Panc1 (cell line): Measurements from ENCODE around the gene STK39. TPM values are rescaled to one million over a fixed set of nuclear protein-coding genes. Genes with fewer than 3 reads are reported as not detected.

Source experiments
- ATAC-seq: fragments of 200-7000 bp; cut with Tn5 transposase; 2 replicates; pipeline ENCODE4 v1.9.1; 2020; ENCODE audit warnings: mild to moderate bottlenecking, moderate library complexity
- BruUV-seq: library from RNA; stranded (reverse); fragments of 400-500 nt; replicated peaks from 2 replicates; lab custom pipeline; 2021; lab: Mats Ljungman, UMichigan
- CTCF ChIA-PET: fragments of 300-600 bp; sonication (Branson Sonifier 250); formaldehyde crosslinking; loops from one replicate; lab custom pipeline; 2022; ENCODE audit warnings: antibody characterized with exemption; lab: Charles Lee
- POLR2A ChIA-PET: fragments of 300-600 bp; sonication (Branson Sonifier 250); formaldehyde crosslinking; loops from one replicate; lab custom pipeline; 2022; ENCODE audit warnings: antibody characterized with exemption; lab: Charles Lee
- DNase-seq: peaks from one replicate; pipeline ENCODE4 v3.0.0-alpha.2; 2010; ENCODE audit warnings: low read depth, low spot score
- H3K27ac ChIP-seq: 2 replicates; pipeline ENCODE4 v1.5.1; 2011; ENCODE audit warnings: mild to moderate bottlenecking, low read length, inconsistent platforms
- H3K27me3 ChIP-seq: fragments of 200-500 bp; sonication (Bioruptor generic); 2 replicates; pipeline ENCODE4 v1.6.0; 2014; ENCODE audit warnings: low read length, inconsistent platforms; ENCODE audit not compliant: control insufficient read depth, insufficient read depth
- H3K36me3 ChIP-seq: fragments of 200-500 bp; sonication (Bioruptor generic); 2 replicates; pipeline ENCODE4 v1.5.1; 2014; ENCODE audit warnings: inconsistent platforms, mild to moderate bottlenecking, low read length, moderate library complexity; ENCODE audit not compliant: control insufficient read depth, insufficient read depth
- H3K4me1 ChIP-seq: 2 replicates; pipeline ENCODE4 v1.5.1; 2011; ENCODE audit warnings: inconsistent platforms, mild to moderate bottlenecking, low read length, moderate library complexity; ENCODE audit not compliant: control insufficient read depth, insufficient read depth
- H3K4me3 ChIP-seq, 2 experiments: 2 replicates each; pipeline ENCODE4 v1.5.1; 2011 to 2012; ENCODE audit warnings: low read depth in 2 of 2, low read length in 2 of 2, mild to moderate bottlenecking in 2 of 2, inconsistent platforms in 1 of 2, moderate library complexity in 1 of 2
- H3K9me3 ChIP-seq: fragments of 200-500 bp; sonication (Bioruptor generic); 2 replicates; pipeline ENCODE4 v1.5.1; 2014; ENCODE audit warnings: low read depth, mild to moderate bottlenecking, inconsistent platforms, low read length, moderate library complexity; ENCODE audit not compliant: control insufficient read depth, insufficient read depth
- CTCF ChIP-seq: fragments of 450-650 bp; IDR thresholded peaks from 2 replicates; pipeline ENCODE4 v1.5.1; 2017; ENCODE audit warnings: mild to moderate bottlenecking
- POLR2AphosphoS5 ChIP-seq: IDR thresholded peaks from 2 replicates; pipeline ENCODE4 v1.6.1; 2012; ENCODE audit warnings: mild to moderate bottlenecking, low read depth, low read length, moderate library complexity
- REST ChIP-seq, 2 experiments: IDR thresholded peaks; 2 replicates each; pipeline ENCODE4 v1.6.1; 2011 to 2012; ENCODE audit warnings: low read depth in 2 of 2, control low read depth in 1 of 2, low read length in 1 of 2, mild to moderate bottlenecking in 1 of 2, moderate library complexity in 1 of 2; ENCODE audit not compliant: insufficient read depth in 1 of 2
- SIN3A ChIP-seq: IDR thresholded peaks from 2 replicates; pipeline ENCODE4 v1.6.1; 2012; ENCODE audit warnings: low read depth, mild to moderate bottlenecking, low read length, moderate library complexity, borderline replicate concordance; ENCODE audit not compliant: insufficient read depth
- TCF7L2 ChIP-seq: IDR thresholded peaks from 2 replicates; pipeline ENCODE4 v1.6.1; 2011; ENCODE audit warnings: mild to moderate bottlenecking, low read depth, low read length, inconsistent platforms
- in situ Hi-C: cut with HindIII; loops from 2 replicates; pipeline ENCODE4 v1.10.0; 2016; ENCODE audit warnings: low sequenced_read_pairs, low pct_unique_long_range_greater_than_20kb
- intact Hi-C: fragments of 100-400 bp; cut with micrococcal nuclease; formaldehyde crosslinking; loops from one replicate; pipeline ENCODE4 v1.10.0; 2022; ENCODE audit not compliant: unreplicated experiment
- total RNA-seq: library from RNA; stranded (reverse); gene quantifications from one replicate; pipeline ENCODE4 v1.2.1, GENCODE V29; 2021; ENCODE audit not compliant: unreplicated experiment

The STK39 gene
- total RNA-seq, 1 experiment from 2014 or later, result 14.0 TPM

- Histone ChIP-seq H3K4me1 (no peaks in the 10 kb centered on the region), H3K27ac (no peak overlapping the region), H3K36me3 (no peaks in the 10 kb centered on the region), H3K9me3 (no peaks in the 10 kb centered on the region), H3K27me3 (peaks cover 2% of the 10 kb centered on the region), H3K4me3 (no peak overlapping the region)
- intact Hi-C loops (no loop called here), in situ Hi-C loops (no loop called here)
- DNase-seq, result no peak
- TF ChIP-seq TCF7L2 (no peak), CTCF (no peak), POLR2AphosphoS5 (no peak), REST (IDR thresholded peaks at IDR 0.05; ENCODE audit: insufficient read depth in 1 of 2, low read depth in 2 of 2, low read length in 1 of 2) (no peak), SIN3A (no peak)
- ChIA-PET CTCF (no interaction called here), POLR2A (no interaction called here)
- no TSS peak for BruUV-seq
- no peak for ATAC-seq
Measured at GRCh38 chr2:167908786-167909185, 338.6 kb downstream of the STK39 start.

DNA sequence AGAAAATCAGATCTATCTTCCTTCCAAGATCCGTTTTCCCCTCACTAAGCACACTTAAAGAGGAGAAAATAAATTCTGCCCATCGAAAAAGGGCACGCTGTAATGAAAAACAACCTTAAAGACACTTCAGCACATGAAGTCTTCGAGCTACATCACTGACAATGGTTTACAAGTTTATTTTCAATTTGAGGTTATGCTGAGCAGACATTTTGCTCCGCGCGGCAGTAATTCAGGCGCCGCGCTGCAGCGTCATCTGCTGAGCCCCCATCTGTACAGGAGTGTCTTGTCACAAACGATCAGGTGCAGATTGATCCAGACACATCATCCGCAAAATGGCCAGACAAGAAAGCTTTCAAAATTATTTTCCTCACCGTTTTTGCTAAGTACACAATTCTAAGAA lies 341.7 kb downstream of the STK39 start:
- Histone ChIP-seq H3K4me1 (no peaks in the 10 kb centered on the region), H3K27me3 (no peaks in the 10 kb centered on the region; the same call in 1 of the 2 replicates), H3K27ac (no peak overlapping the region), H3K4me3 (no peak overlapping the region), H3K36me3 (no peaks in the 10 kb centered on the region), H3K9me3 (no peaks in the 10 kb centered on the region)
- TF ChIP-seq POLR2AphosphoS5 (no peak), TCF7L2 (no peak), REST (IDR thresholded peaks at IDR 0.05; ENCODE audit: insufficient read depth in 1 of 2, low read depth in 2 of 2, low read length in 1 of 2) (no peak), CTCF (no peak), SIN3A (no peak)
- ATAC-seq (no peak), DNase-seq (no peak)
- CTCF ChIA-PET, result no interaction called here
- intact Hi-C loops (loop anchor here (2.0 kb wide), 1 partner anchor 57 kb away; no protein-coding TSS in a partner anchor), in situ Hi-C loops (no loop called here)
- BruUV-seq, result no TSS peak
- POLR2A ChIA-PET, result no interaction called here

Other genes with a start within 250 kb of the STK39 start
- 30.3 TPM for gene CERS6, start 208.7 kb upstream of the STK39 start, total RNA-seq